ENCODE measurements around the gene CACUL1.

Gene CACUL1

GRCh38 chr10:118758449-118758848 lies 3.7 kb upstream of the CACUL1 start:
- H3F3A ChIP-seq (ENCODE audit: control insufficient read depth, insufficient read depth) = peaks cover 6% of the 10 kb centered on the region; the same call in 1 of the 2 replicates
- peaks cover 10% of the 10 kb centered on the region for H3K36me3 ChIP-seq (ENCODE audit: control insufficient read depth, low read length)
- no peaks in the 10 kb centered on the region for H3K9me2 ChIP-seq (replicated peaks; ENCODE audit: control insufficient read depth, low read length)
- H3K27ac ChIP-seq (ENCODE audit: low read depth, low read length) = no peak overlapping the region
- H3K79me2 ChIP-seq (ENCODE audit: control insufficient read depth, low read length) = peaks cover 13% of the 10 kb centered on the region
- H3K4me3 ChIP-seq (ENCODE audit: low read length) = no peak overlapping the region
- no peak overlapping the region for H3K4me2 ChIP-seq (ENCODE audit: low read length)
- peaks cover under 1% of the 10 kb centered on the region for H3K27me3 ChIP-seq (ENCODE audit: control insufficient read depth, low read length)
- no peak for TF ChIP-seq CTCF (IDR thresholded peaks at IDR 0.05; ENCODE audit: low read depth, low read length, poor library complexity, severe bottlenecking)
- no peak for TF ChIP-seq EZH2phosphoT487 (IDR thresholded peaks at IDR 0.05; ENCODE audit: borderline replicate concordance, low read length)
- H4K20me1 ChIP-seq (ENCODE audit: control insufficient read depth, insufficient read depth, low read depth, low read length) = peaks cover 6% of the 10 kb centered on the region; the same call in 1 of the 2 replicates
- peaks cover 21% of the 10 kb centered on the region for H3K4me1 ChIP-seq (ENCODE audit: control insufficient read depth, low read length)
- no peaks in the 10 kb centered on the region for H3K9me3 ChIP-seq (ENCODE audit: control insufficient read depth, insufficient read depth, low read length)

DNA sequence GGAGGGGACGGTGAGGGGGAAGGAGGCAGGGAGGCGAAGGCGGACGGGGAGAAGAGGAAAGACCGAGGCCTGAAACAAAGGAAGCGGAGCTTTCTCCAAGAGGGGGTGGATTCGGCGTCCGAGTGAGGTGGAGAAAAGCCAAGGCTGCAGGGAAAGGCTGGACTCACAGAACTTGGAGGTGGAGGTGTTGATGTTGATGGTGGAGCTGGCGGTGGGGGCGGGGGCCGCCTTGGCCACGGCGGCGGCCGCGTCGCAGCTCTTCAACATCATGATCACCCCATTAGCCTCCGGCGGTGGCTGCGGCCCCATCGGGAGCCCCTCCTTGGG lies 578 bp downstream of the CACUL1 start:
- no peaks in the 10 kb centered on the region for H3K9me3 ChIP-seq (ENCODE audit: control insufficient read depth, insufficient read depth, low read length)
- H3K9me2 ChIP-seq (replicated peaks; ENCODE audit: control insufficient read depth, low read length) = no peaks in the 10 kb centered on the region
- H3F3A ChIP-seq (ENCODE audit: control insufficient read depth, insufficient read depth) = peaks cover 6% of the 10 kb centered on the region; the same call in 1 of the 2 replicates
- H3K4me3 ChIP-seq (ENCODE audit: low read length) = peak overlapping the region; percentile 99
- TF ChIP-seq CTCF (IDR thresholded peaks at IDR 0.05; ENCODE audit: low read depth, low read length, poor library complexity, severe bottlenecking) (no peak), EZH2phosphoT487 (IDR thresholded peaks at IDR 0.05; ENCODE audit: borderline replicate concordance, low read length) (no peak)
- peaks cover 27% of the 10 kb centered on the region for H3K36me3 ChIP-seq (ENCODE audit: control insufficient read depth, low read length)
- H3K27ac ChIP-seq (ENCODE audit: low read depth, low read length) = peak overlapping the region; percentile 72
- no peaks in the 10 kb centered on the region for H3K27me3 ChIP-seq (ENCODE audit: control insufficient read depth, low read length)
- peaks cover 40% of the 10 kb centered on the region for H3K4me1 ChIP-seq (ENCODE audit: control insufficient read depth, low read length)
- H4K20me1 ChIP-seq (ENCODE audit: control insufficient read depth, insufficient read depth, low read depth, low read length) = peaks cover 13% of the 10 kb centered on the region; the same call in 1 of the 2 replicates
- peak overlapping the region; percentile 96 for H3K4me2 ChIP-seq (ENCODE audit: low read length)
- H3K79me2 ChIP-seq (ENCODE audit: control insufficient read depth, low read length) = peaks cover 55% of the 10 kb centered on the region

DNA sequence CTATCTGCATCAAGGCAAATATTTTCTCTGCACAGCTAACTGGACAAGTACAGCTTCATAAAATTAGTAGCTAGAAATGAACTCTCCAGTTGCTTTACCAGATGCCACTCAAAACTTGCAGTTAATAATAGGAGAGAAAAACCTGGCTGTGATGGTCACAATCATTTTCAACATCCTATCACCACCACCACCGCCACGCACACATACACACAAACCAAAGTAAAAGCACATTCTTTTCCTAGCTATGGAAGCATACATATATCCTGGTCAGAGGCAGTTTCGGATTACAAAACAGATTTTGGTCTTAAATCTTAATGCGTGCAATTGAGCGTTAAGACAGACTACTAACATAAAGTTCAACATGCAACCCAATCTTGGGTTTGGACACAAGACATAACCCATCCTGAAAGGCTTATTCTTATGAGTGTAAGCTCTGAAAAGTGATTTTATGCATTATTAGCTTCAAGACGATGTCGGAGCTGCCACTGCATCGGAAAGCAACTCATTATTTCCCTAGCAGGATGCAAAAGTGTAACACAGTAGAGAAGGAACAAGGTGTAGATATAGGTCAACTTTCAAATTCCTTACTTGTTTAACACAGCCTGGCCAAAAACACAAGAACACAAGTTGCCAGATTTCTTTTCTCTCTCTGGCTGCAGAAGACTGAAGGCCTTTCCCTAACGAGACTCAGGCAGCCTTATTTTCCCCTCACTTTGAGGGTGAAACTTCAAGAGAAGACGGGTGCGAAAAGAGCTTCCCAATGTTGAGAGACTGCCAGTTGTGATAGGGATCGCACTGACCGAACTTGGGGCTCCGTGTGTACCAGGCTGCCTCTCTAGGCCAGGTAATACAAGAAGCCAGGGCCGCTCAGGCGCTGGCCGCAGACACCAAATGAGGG lies 1.2 kb downstream of the CACUL1 start:
- Histone ChIP-seq H3K79me2 (ENCODE audit: control insufficient read depth, low read length) (peaks cover 61% of the 10 kb centered on the region), H4K20me1 (ENCODE audit: control insufficient read depth, insufficient read depth, low read depth, low read length) (peaks cover 13% of the 10 kb centered on the region; the same call in 1 of the 2 replicates), H3K4me3 (ENCODE audit: low read length) (peak overlapping the region; percentile 99), H3K9me2 (replicated peaks; ENCODE audit: control insufficient read depth, low read length) (no peaks in the 10 kb centered on the region), H3K27ac (ENCODE audit: low read depth, low read length) (peak overlapping the region; percentile 72), H3F3A (ENCODE audit: control insufficient read depth, insufficient read depth) (peaks cover 6% of the 10 kb centered on the region; the same call in 1 of the 2 replicates), H3K27me3 (ENCODE audit: control insufficient read depth, low read length) (no peaks in the 10 kb centered on the region), H3K4me1 (ENCODE audit: control insufficient read depth, low read length) (peaks cover 45% of the 10 kb centered on the region), H3K4me2 (ENCODE audit: low read length) (peak overlapping the region; percentile 96), H3K36me3 (ENCODE audit: control insufficient read depth, low read length) (peaks cover 32% of the 10 kb centered on the region), H3K9me3 (ENCODE audit: control insufficient read depth, insufficient read depth, low read length) (peaks cover 2% of the 10 kb centered on the region; the same call in 1 of the 2 replicates)
- TF ChIP-seq EZH2phosphoT487 (IDR thresholded peaks at IDR 0.05; ENCODE audit: borderline replicate concordance, low read length) (no peak), CTCF (IDR thresholded peaks at IDR 0.05; ENCODE audit: low read depth, low read length, poor library complexity, severe bottlenecking) (no peak)
